Measurements from ENCODE around the gene ASB2. TPM values are rescaled to one million over a fixed set of nuclear protein-coding genes. Genes with fewer than 3 reads are reported as not detected.

The ASB2 gene
- polyA plus RNA-seq, 1 donor from 2014 or later: 0.26 TPM

DNA sequence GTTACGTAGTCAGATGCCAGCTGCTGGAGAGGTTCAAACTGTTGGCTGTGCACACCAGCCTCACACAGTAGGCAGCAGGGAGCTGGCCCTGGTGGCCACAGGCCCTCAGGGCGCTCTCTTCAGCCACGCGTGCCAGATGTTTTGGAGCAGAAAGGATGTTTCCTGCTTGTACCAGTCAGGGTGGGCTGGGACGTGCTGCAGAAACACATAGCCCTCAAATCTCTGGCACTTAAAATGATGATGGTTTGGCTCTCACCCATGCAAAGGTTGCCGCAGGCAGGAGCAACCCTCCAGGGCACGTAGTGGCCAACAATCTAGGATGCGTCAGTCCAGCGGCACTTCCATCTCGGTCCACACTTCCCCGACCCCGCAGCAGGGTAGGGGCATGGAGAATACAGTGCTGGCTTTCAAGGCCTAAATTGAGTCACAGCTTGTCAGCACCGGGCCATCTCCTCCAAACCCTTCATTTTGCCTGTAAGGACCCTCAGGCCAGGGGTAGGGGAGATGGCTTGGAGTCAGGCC is 50.9 kb downstream of the ASB2 start:
- no peaks in the 10 kb centered on the region for H3K27me3 ChIP-seq (ENCODE audit: insufficient read depth, low read depth, low read length)
- no peak overlapping the region for H3K4me3 ChIP-seq (ENCODE audit: low read length)
- H3K9me2 ChIP-seq (ENCODE audit: insufficient read depth, low read length): no peaks in the 10 kb centered on the region
- H4K20me1 ChIP-seq (ENCODE audit: insufficient read depth): no peaks in the 10 kb centered on the region
- TF ChIP-seq EZH2 (IDR thresholded peaks at IDR 0.05; ENCODE audit: borderline replicate concordance, insufficient read depth, low read length, poor library complexity, severe bottlenecking): no peak
- no peak for TF ChIP-seq MXI1 (conservative IDR thresholded peaks at IDR 0.05; ENCODE audit: poor library complexity, severe bottlenecking)
- TF ChIP-seq TAF1 (IDR thresholded peaks at IDR 0.05; ENCODE audit: low read depth): no peak
- TF ChIP-seq SMC3 (conservative IDR thresholded peaks at IDR 0.05; ENCODE audit: poor library complexity): no peak
- no peak for TF ChIP-seq RAD21 (conservative IDR thresholded peaks at IDR 0.05)
- no peak for TF ChIP-seq POLR2AphosphoS5 (IDR thresholded peaks at IDR 0.05)
- TF ChIP-seq, protein P1, sequence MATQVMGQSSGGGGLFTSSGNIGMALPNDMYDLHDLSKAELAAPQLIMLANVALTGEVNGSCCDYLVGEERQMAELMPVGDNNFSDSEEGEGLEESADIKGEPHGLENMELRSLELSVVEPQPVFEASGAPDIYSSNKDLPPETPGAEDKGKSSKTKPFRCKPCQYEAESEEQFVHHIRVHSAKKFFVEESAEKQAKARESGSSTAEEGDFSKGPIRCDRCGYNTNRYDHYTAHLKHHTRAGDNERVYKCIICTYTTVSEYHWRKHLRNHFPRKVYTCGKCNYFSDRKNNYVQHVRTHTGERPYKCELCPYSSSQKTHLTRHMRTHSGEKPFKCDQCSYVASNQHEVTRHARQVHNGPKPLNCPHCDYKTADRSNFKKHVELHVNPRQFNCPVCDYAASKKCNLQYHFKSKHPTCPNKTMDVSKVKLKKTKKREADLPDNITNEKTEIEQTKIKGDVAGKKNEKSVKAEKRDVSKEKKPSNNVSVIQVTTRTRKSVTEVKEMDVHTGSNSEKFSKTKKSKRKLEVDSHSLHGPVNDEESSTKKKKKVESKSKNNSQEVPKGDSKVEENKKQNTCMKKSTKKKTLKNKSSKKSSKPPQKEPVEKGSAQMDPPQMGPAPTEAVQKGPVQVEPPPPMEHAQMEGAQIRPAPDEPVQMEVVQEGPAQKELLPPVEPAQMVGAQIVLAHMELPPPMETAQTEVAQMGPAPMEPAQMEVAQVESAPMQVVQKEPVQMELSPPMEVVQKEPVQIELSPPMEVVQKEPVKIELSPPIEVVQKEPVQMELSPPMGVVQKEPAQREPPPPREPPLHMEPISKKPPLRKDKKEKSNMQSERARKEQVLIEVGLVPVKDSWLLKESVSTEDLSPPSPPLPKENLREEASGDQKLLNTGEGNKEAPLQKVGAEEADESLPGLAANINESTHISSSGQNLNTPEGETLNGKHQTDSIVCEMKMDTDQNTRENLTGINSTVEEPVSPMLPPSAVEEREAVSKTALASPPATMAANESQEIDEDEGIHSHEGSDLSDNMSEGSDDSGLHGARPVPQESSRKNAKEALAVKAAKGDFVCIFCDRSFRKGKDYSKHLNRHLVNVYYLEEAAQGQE (IDR thresholded peaks at IDR 0.05; ENCODE audit: borderline replicate concordance): no peak
- TF ChIP-seq, protein P2, sequence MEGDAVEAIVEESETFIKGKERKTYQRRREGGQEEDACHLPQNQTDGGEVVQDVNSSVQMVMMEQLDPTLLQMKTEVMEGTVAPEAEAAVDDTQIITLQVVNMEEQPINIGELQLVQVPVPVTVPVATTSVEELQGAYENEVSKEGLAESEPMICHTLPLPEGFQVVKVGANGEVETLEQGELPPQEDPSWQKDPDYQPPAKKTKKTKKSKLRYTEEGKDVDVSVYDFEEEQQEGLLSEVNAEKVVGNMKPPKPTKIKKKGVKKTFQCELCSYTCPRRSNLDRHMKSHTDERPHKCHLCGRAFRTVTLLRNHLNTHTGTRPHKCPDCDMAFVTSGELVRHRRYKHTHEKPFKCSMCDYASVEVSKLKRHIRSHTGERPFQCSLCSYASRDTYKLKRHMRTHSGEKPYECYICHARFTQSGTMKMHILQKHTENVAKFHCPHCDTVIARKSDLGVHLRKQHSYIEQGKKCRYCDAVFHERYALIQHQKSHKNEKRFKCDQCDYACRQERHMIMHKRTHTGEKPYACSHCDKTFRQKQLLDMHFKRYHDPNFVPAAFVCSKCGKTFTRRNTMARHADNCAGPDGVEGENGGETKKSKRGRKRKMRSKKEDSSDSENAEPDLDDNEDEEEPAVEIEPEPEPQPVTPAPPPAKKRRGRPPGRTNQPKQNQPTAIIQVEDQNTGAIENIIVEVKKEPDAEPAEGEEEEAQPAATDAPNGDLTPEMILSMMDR (IDR thresholded peaks at IDR 0.05; ENCODE audit: poor library complexity, severe bottlenecking): no peak
- TF ChIP-seq EP300 (conservative IDR thresholded peaks at IDR 0.05; ENCODE audit: poor library complexity, severe bottlenecking): no peak
- no peak overlapping the region for H3K27ac ChIP-seq (ENCODE audit: low read length)
- no peaks in the 10 kb centered on the region for H3K79me2 ChIP-seq (replicated peaks; ENCODE audit: insufficient read depth, low read length)
- H3K4me2 ChIP-seq (ENCODE audit: low read length): no peak overlapping the region
- H3K9me3 ChIP-seq (ENCODE audit: low read length): no peaks in the 10 kb centered on the region
- H3K36me3 ChIP-seq (ENCODE audit: insufficient read depth, low read length): no peaks in the 10 kb centered on the region
- no peaks in the 10 kb centered on the region for H3F3A ChIP-seq (ENCODE audit: insufficient read depth, low read length, poor library complexity, severe bottlenecking)
- no peak overlapping the region for H3K9ac ChIP-seq (ENCODE audit: low read length)
- H2AFZ ChIP-seq (ENCODE audit: low read depth, low read length): no peak overlapping the region

DNA sequence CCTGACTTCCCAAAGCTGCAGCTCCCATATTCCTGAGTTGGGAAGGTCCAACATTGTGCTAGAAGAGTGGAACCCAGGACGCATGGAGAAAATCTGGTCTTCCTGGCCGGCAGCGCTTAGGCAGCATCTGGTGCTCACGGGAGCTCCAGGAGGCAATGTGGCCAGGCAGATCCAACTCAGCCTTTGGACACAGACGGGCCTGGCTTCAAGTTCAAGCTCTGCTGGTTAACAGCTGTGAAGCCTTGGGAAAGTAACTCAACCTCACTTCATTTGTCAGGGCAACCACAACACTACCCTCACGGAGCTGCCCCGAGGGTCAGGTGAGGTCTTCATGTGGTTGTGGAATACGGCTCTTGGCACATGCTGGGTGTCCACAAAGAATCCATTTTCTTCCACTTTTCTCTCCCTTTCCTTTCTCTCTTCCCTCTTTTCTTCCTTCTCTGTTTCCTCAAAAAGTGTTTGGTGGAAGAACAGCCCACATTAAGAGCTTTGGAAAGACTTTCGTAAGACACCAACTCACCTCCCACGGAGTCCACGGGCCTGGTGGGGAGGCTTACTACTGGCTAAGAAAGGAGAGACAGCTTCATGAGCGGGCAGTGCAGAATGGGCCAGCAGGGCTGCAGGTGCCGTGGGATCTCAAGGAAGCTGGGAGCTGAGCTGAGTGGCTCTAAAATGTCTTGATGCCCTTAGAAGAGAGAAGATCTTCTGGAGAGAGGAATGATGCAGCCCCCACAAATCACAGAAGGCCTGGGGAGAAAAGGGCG is 51.6 kb downstream of the ASB2 start:
- Histone ChIP-seq H3K27ac (ENCODE audit: low read length) (no peak overlapping the region), H3K4me3 (ENCODE audit: low read length) (no peak overlapping the region), H3K36me3 (ENCODE audit: insufficient read depth, low read length) (no peaks in the 10 kb centered on the region), H3K9me2 (ENCODE audit: insufficient read depth, low read length) (no peaks in the 10 kb centered on the region), H2AFZ (ENCODE audit: low read depth, low read length) (no peak overlapping the region), H3K27me3 (ENCODE audit: insufficient read depth, low read depth, low read length) (no peaks in the 10 kb centered on the region), H3K9ac (ENCODE audit: low read length) (no peak overlapping the region), H3F3A (ENCODE audit: insufficient read depth, low read length, poor library complexity, severe bottlenecking) (no peaks in the 10 kb centered on the region), H3K4me2 (ENCODE audit: low read length) (no peak overlapping the region), H3K9me3 (ENCODE audit: low read length) (no peaks in the 10 kb centered on the region), H3K79me2 (replicated peaks; ENCODE audit: insufficient read depth, low read length) (no peaks in the 10 kb centered on the region), H4K20me1 (ENCODE audit: insufficient read depth) (no peaks in the 10 kb centered on the region)
- TF ChIP-seq RAD21 (conservative IDR thresholded peaks at IDR 0.05) (no peak), MXI1 (conservative IDR thresholded peaks at IDR 0.05; ENCODE audit: poor library complexity, severe bottlenecking) (no peak), EZH2 (IDR thresholded peaks at IDR 0.05; ENCODE audit: borderline replicate concordance, insufficient read depth, low read length, poor library complexity, severe bottlenecking) (no peak), POLR2AphosphoS5 (IDR thresholded peaks at IDR 0.05) (no peak), SMC3 (conservative IDR thresholded peaks at IDR 0.05; ENCODE audit: poor library complexity) (no peak), TAF1 (IDR thresholded peaks at IDR 0.05; ENCODE audit: low read depth) (no peak), EP300 (conservative IDR thresholded peaks at IDR 0.05; ENCODE audit: poor library complexity, severe bottlenecking) (no peak)
- TF ChIP-seq, protein P2 (IDR thresholded peaks at IDR 0.05; ENCODE audit: poor library complexity, severe bottlenecking): no peak
- TF ChIP-seq, protein P1 (IDR thresholded peaks at IDR 0.05; ENCODE audit: borderline replicate concordance): no peak
